IMR-90 (cell line): ENCODE data around the gene ARHGAP8. TPM values are rescaled to one million over a fixed set of nuclear protein-coding genes. Genes with fewer than 3 reads are reported as not detected.

ENCODE experiments used
- ATAC-seq: fragments of 200-7000 bp; cut with Tn5 transposase; 2 replicates; pipeline ENCODE4 v1.9.1; 2020; ENCODE audit warnings: low read depth, mild to moderate bottlenecking, moderate library complexity
- BruUV-seq: library from RNA; stranded (reverse); fragments of 400-500 nt; replicated peaks from 2 replicates; lab custom pipeline; 2021; lab: Mats Ljungman, UMichigan
- CTCF ChIA-PET: fragments of 300-600 bp; formaldehyde crosslinking; extraction: SDS; loops from one replicate; lab custom pipeline; 2021; ENCODE audit warnings: antibody characterized with exemption; lab: Yijun Ruan, JAX
- POLR2A ChIA-PET: fragments of 300-600 bp; sonication (Branson Sonifier 250); formaldehyde crosslinking; loops from one replicate; lab custom pipeline; 2022; ENCODE audit warnings: antibody characterized with exemption; ENCODE audit not compliant: unreplicated experiment; lab: Charles Lee
- DNase-seq: peaks from one replicate; pipeline ENCODE4 v3.0.0; 2013
- H2AFZ ChIP-seq: replicated peaks from 2 replicates; pipeline ENCODE3; 2013; ENCODE audit warnings: low read length, mild to moderate bottlenecking; ENCODE audit not compliant: poor library complexity
- H2AK5ac ChIP-seq: 2 replicates; pipeline ENCODE4 v1.6.1; 2013; ENCODE audit warnings: low read depth, low read length, inconsistent platforms
- H2AK9ac ChIP-seq: replicated peaks from 2 replicates; pipeline ENCODE3; 2013; ENCODE audit warnings: mild to moderate bottlenecking, low read depth, low read length, moderate library complexity; ENCODE audit not compliant: poor library complexity
- H2BK120ac ChIP-seq: 2 replicates; pipeline ENCODE4 v1.6.1; 2013; ENCODE audit warnings: low read depth, low read length, inconsistent platforms
- H2BK15ac ChIP-seq: 3 replicates; pipeline ENCODE4 v1.6.1; 2013; ENCODE audit warnings: low read depth, low read length, inconsistent platforms
- H2BK20ac ChIP-seq: 2 replicates; pipeline ENCODE4 v1.6.1; 2013; ENCODE audit warnings: low read depth, mild to moderate bottlenecking, inconsistent platforms, low read length, moderate library complexity
- H2BK5ac ChIP-seq: 2 replicates; pipeline ENCODE4 v1.6.1; 2013; ENCODE audit warnings: mild to moderate bottlenecking, low read depth, low read length, inconsistent platforms; ENCODE audit not compliant: poor library complexity, severe bottlenecking
- H3K14ac ChIP-seq: replicated peaks from 2 replicates; pipeline ENCODE4 v1.6.1; 2013; ENCODE audit warnings: low read depth, low read length, inconsistent platforms
- H3K18ac ChIP-seq: 2 replicates; pipeline ENCODE4 v1.6.1; 2013; ENCODE audit warnings: low read depth, low read length, control low read depth
- H3K23ac ChIP-seq: 2 replicates; pipeline ENCODE4 v1.6.1; 2013; ENCODE audit warnings: low read depth, low read length, inconsistent platforms
- H3K27ac ChIP-seq: 2 replicates; pipeline ENCODE4 v1.5.1; 2013; ENCODE audit warnings: mild to moderate bottlenecking, control low read depth, low read length; ENCODE audit not compliant: insufficient read depth
- H3K27me3 ChIP-seq: 2 replicates; pipeline ENCODE4 v1.6.1; 2013; ENCODE audit warnings: low read length; ENCODE audit not compliant: control insufficient read depth, insufficient read depth
- H3K36me3 ChIP-seq: 2 replicates; pipeline ENCODE4 v1.6.1; 2013; ENCODE audit warnings: low read length, mixed read lengths; ENCODE audit not compliant: control insufficient read depth, insufficient read depth
- H3K4ac ChIP-seq: 2 replicates; pipeline ENCODE4 v1.6.1; 2013; ENCODE audit warnings: low read depth, low read length, inconsistent platforms
- H3K4me1 ChIP-seq: 2 replicates; pipeline ENCODE4 v1.6.1; 2013; ENCODE audit warnings: low read length, mixed read lengths; ENCODE audit not compliant: control insufficient read depth, insufficient read depth
- H3K4me2 ChIP-seq: 2 replicates; pipeline ENCODE4 v1.6.1; 2013; ENCODE audit warnings: low read depth, mild to moderate bottlenecking, control low read depth, low read length, moderate library complexity
- H3K4me3 ChIP-seq: 2 replicates; pipeline ENCODE4 v1.5.1; 2013; ENCODE audit warnings: low read depth, mild to moderate bottlenecking, control low read depth, low read length, moderate library complexity; ENCODE audit not compliant: insufficient read depth
- H3K56ac ChIP-seq: 2 replicates; pipeline ENCODE4 v1.6.1; 2013; ENCODE audit warnings: low read length, inconsistent platforms; ENCODE audit not compliant: insufficient read depth; ENCODE audit errors: extremely low read depth
- H3K79me1 ChIP-seq, 2 experiments: 2 replicates each; pipeline ENCODE4 v1.6.1; 2013; ENCODE audit warnings: low read length in 2 of 2, inconsistent platforms in 1 of 2, low read depth in 1 of 2
- H3K9ac ChIP-seq: 2 replicates; pipeline ENCODE4 v1.6.1; 2013; ENCODE audit warnings: low read depth, low read length, control low read depth
- H3K9me1 ChIP-seq: 2 replicates; pipeline ENCODE4 v1.6.1; 2013; ENCODE audit warnings: low read length, inconsistent platforms; ENCODE audit not compliant: insufficient read depth
- H3K9me3 ChIP-seq: 2 replicates; pipeline ENCODE4 v1.6.1; 2013; ENCODE audit warnings: low read length; ENCODE audit not compliant: control insufficient read depth, insufficient read depth
- H4K20me1 ChIP-seq: 2 replicates; pipeline ENCODE4 v1.6.1; 2013; ENCODE audit warnings: low read length, inconsistent platforms; ENCODE audit not compliant: insufficient read depth
- H4K5ac ChIP-seq: 2 replicates; pipeline ENCODE4 v1.6.1; 2013; ENCODE audit warnings: mild to moderate bottlenecking, low read depth, low read length, control low read depth
- H4K8ac ChIP-seq, 2 experiments: 2 replicates each; pipeline ENCODE4 v1.6.1; 2013; ENCODE audit warnings: low read depth in 2 of 2, low read length in 2 of 2, control low read depth in 1 of 2, inconsistent platforms in 1 of 2
- H4K91ac ChIP-seq: 2 replicates; pipeline ENCODE4 v1.6.1; 2013; ENCODE audit warnings: low read depth, low read length, inconsistent platforms; ENCODE audit not compliant: insufficient read depth
- BHLHE40 ChIP-seq: fragments of 150-350 bp; IDR thresholded peaks from 2 replicates; pipeline ENCODE4 v1.6.1; 2016; ENCODE audit warnings: mild to moderate bottlenecking, low read depth, low read length
- MXI1 ChIP-seq: IDR thresholded peaks from 2 replicates; pipeline ENCODE4 v1.6.1; 2012; ENCODE audit warnings: low read depth, mild to moderate bottlenecking, low read length, moderate library complexity, borderline replicate concordance
- POLR2A ChIP-seq: IDR thresholded peaks from 2 replicates; pipeline ENCODE4 v1.6.1; 2012; ENCODE audit warnings: mild to moderate bottlenecking, low read depth, low read length
- WGBS, 2 experiments: methylation state at CpG; one replicate each; pipeline versions ENCODE4 v1.1.5 to v1.1.7; 2013; ENCODE audit warnings: missing lambda C conversion rate in 2 of 2; ENCODE audit not compliant: insufficient read length in 1 of 2; ENCODE audit errors: extremely low coverage in 2 of 2; 5-methylcytosine and 5-hydroxymethylcytosine counted together
- dilution Hi-C: fragments of 300-500 bp; cut with HindIII; formaldehyde crosslinking; loops from one replicate; pipeline ENCODE4 v1.14.3; 2018; ENCODE audit warnings: low sequenced_read_pairs; ENCODE audit not compliant: unreplicated experiment
- in situ Hi-C: fragments of 300-500 bp; cut with MboI; formaldehyde crosslinking; loops from 3 replicates; pipeline ENCODE4 v1.14.3; 2019; ENCODE audit warnings: low sequenced_read_pairs, inconsistent platforms, mixed read lengths
- intact Hi-C: fragments of 100-400 bp; cut with micrococcal nuclease; formaldehyde crosslinking; loops from 2 replicates; pipeline ENCODE4 v1.10.0; 2022
- polyA plus RNA-seq, 3 experiments: library from polyadenylated mRNA; depleted of rRNA; stranded (reverse); fragments of >200 nt; gene quantifications; 2 replicates each; pipeline ENCODE4 v1.2.3, GENCODE V29; 2012; ENCODE audit warnings: low replicate concordance in 1 of 3
- total RNA-seq: library from RNA; depleted of rRNA; stranded (reverse); fragments of >200 nt; gene quantifications from 2 replicates; pipeline ENCODE4 v1.2.3, GENCODE V29; 2012

Gene ARHGAP8
- total and polyA plus RNA-seq, 2 of the 4 experiments (the other 2 are of a cell fraction): 0.18 to 0.21 TPM

DNA sequence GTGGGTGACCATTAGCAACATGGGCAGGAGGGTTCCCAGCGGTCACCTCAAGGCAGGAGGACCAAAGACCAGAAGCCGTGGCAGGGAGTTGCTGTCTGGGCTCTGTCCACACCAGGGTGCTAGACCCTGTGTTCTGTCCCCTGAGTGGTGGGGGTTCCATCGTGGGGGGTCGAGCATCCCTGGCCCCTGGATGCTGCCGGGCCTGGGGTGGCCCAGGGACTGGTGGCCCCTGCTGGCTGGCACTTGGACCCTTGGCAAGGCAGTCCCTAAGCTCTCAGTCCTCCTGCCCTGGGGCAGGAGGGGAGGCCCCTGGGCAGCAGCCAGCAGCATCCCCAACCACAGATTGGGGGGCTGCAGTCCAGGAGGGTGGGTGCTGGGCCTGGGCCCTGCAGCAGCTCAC, 13.4 kb upstream of the ARHGAP8 start:
- intact Hi-C loops (no loop called here), dilution Hi-C loops (no loop called here), in situ Hi-C loops (loop anchor here (5.0 kb wide), 1 partner anchor 42 kb away; no protein-coding TSS in a partner anchor)
- Histone ChIP-seq H3K14ac (no peak overlapping the region), H3K27me3 (no peaks in the 10 kb centered on the region), H4K20me1 (peaks cover 3% of the 10 kb centered on the region), H3K9me1 (peaks cover 13% of the 10 kb centered on the region), H2BK5ac (no peak overlapping the region), H3K4me3 (no peak overlapping the region), H3K36me3 (no peaks in the 10 kb centered on the region), H3K27ac (no peak overlapping the region), H2BK20ac (no peak overlapping the region), H3K18ac (no peak overlapping the region), H3K4me1 (peaks cover 31% of the 10 kb centered on the region), H3K56ac (no peak overlapping the region), H3K79me1 (no peaks in the 10 kb centered on the region), H2AFZ (no peak overlapping the region), H4K5ac (no peak overlapping the region), H3K4ac (peak overlapping the region; percentile 45), H2BK15ac (no peak overlapping the region), H2AK9ac (no peak overlapping the region), H2AK5ac (peak overlapping the region; percentile 48; the same call in 1 of the 2 replicates), H4K91ac (no peak overlapping the region), H3K4me2 (no peak overlapping the region), H3K9ac (no peak overlapping the region), H2BK120ac (peak overlapping the region; percentile 13; the same call in 1 of the 2 replicates), H4K8ac (no peak overlapping the region), H3K9me3 (no peaks in the 10 kb centered on the region), H3K23ac (no peak overlapping the region)
- DNase-seq: no peak
- TF ChIP-seq POLR2A (no peak), BHLHE40 (no peak), MXI1 (no peak)
- no TSS peak for BruUV-seq
- WGBS, 2 experiments: no CpG with 5 or more reads among the region's 5 CpGs
- no peak for ATAC-seq
- ChIA-PET CTCF (no interaction called here), POLR2A (no interaction called here)
